GM19467 (cell line): ENCODE data around the gene STK11.

Experiments used
- ATAC-seq: cut with Tn5 transposase; IDR thresholded peaks from one replicate; pipeline ENCODE4 v1.9.1; 2021; ENCODE audit warnings: mild to moderate bottlenecking, moderate library complexity; ENCODE audit not compliant: unreplicated experiment

The STK11 gene

GRCh38 chr19:1271528-1272422 lies 66.2 kb downstream of the STK11 start:
- ATAC-seq = no peak

- ATAC-seq = no peak
Observed at GRCh38 chr19:1272423-1273262, 67.1 kb downstream of the STK11 start.

- no peak for ATAC-seq
Observed at GRCh38 chr19:1273263-1274041, 67.9 kb downstream of the STK11 start.

GRCh38 chr19:1274081-1274851 lies 68.7 kb downstream of the STK11 start:
- ATAC-seq = no peak

GRCh38 chr19:1274852-1275259 lies 69.3 kb downstream of the STK11 start:
- ATAC-seq = no peak

GRCh38 chr19:1275260-1275975 lies 69.8 kb downstream of the STK11 start, which contains the start of gene FAM174C:
Gene FAM174C, plus strand, starts transcription at chr19:1275530. Its CDS starts 20 bp downstream, at chr19:1275550.
- peak; percentile 66 for ATAC-seq

GRCh38 chr19:1275976-1276627 lies 70.5 kb downstream of the STK11 start:
- no peak for ATAC-seq

GRCh38 chr19:1276628-1277022 lies 71.0 kb downstream of the STK11 start:
- no peak for ATAC-seq

GRCh38 chr19:1277061-1277460 lies 71.5 kb downstream of the STK11 start:
- ATAC-seq = no peak
